ENCODE measurements around the gene NDE1. TPM values are rescaled to one million over a fixed set of nuclear protein-coding genes. Genes with fewer than 3 reads are reported as not detected.

NDE1 gene
- total RNA-seq, 4 donors from 2014 or later, result 4.0 to 26.2 (median 11.9) TPM

- Histone ChIP-seq H3K27me3 (no peaks in the 10 kb centered on the region), H3K4me3 (no peak overlapping the region), H3K4me1 (no peaks in the 10 kb centered on the region), H3K36me3 (no peaks in the 10 kb centered on the region), H3K27ac (no peak overlapping the region), H3K9me3 (no peaks in the 10 kb centered on the region)
- ATAC-seq (no peak), DNase-seq (no peak)
- in situ Hi-C loops (cut with MboI; ENCODE audit: low sequenced_read_pairs in 4 of 4) (no loop called here), intact Hi-C loops (cut with DNase I; ENCODE audit: low total_unique reads) (no loop called here)
- TF ChIP-seq POLR2A (IDR thresholded peaks at IDR 0.05), result no peak
These were observed 99.3 kb downstream of the NDE1 start for GRCh38 chr16:15749371-15749770.

GRCh38 chr16:15749985-15750384, 99.9 kb downstream of the NDE1 start:
- H3K27ac ChIP-seq, result no peak overlapping the region
- H3K4me1 ChIP-seq, result no peaks in the 10 kb centered on the region
- no peaks in the 10 kb centered on the region for H3K27me3 ChIP-seq
- in situ Hi-C loops (cut with MboI; ENCODE audit: low sequenced_read_pairs in 4 of 4) (loop anchor here in 1 of 4 donors (25.0 kb wide), 1 partner anchor 362 kb away; no protein-coding TSS in a partner anchor), intact Hi-C loops (cut with DNase I; ENCODE audit: low total_unique reads) (no loop called here)
- no peak overlapping the region for H3K4me3 ChIP-seq
- TF ChIP-seq CTCF (IDR thresholded peaks at IDR 0.05 in 4 of 5, conservative IDR thresholded peaks at IDR 0.05 in 1 of 5), result no peak
- TF ChIP-seq POLR2A (IDR thresholded peaks at IDR 0.05), result no peak
- DNase-seq, result no peak
- ATAC-seq, result no peak
- H3K36me3 ChIP-seq, result no peaks in the 10 kb centered on the region
- no peaks in the 10 kb centered on the region for H3K9me3 ChIP-seq

DNA sequence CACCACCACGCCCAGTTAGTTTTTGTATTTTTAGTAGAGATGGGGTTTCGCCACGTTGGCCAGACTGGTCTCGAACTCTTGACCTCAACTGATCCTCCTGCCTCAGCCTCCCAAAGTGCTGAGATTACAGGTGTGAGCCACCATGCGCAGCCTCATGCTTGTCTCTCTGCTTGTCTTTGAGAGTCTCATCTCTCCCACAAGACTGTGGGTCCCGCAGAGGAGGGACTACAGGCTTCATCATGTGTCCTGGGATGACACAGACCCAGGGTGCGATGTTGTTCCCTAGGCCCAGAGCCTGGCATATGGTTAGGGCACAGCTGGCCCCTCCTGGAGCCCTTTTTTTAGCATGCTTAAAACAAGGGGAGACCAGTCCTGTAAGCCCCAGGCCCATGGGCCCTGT, 101.9 kb downstream of the NDE1 start:
- no peak overlapping the region for H3K27ac ChIP-seq
- no peaks in the 10 kb centered on the region for H3K4me1 ChIP-seq
- intact Hi-C loops (cut with DNase I; ENCODE audit: low total_unique reads), result no loop called here
- H3K36me3 ChIP-seq, result no peaks in the 10 kb centered on the region
- no peaks in the 10 kb centered on the region for H3K27me3 ChIP-seq
- TF ChIP-seq POLR2A (IDR thresholded peaks at IDR 0.05), result no peak
- TF ChIP-seq CTCF (IDR thresholded peaks at IDR 0.05 in 4 of 5, conservative IDR thresholded peaks at IDR 0.05 in 1 of 5), result no peak
- ATAC-seq (no peak), DNase-seq (no peak)
- no peak overlapping the region for H3K4me3 ChIP-seq
- no peaks in the 10 kb centered on the region for H3K9me3 ChIP-seq
- in situ Hi-C loops (cut with MboI; ENCODE audit: low sequenced_read_pairs in 4 of 4), result loop anchor here in 1 of 4 donors (25.0 kb wide), 1 partner anchor 360 kb away; no protein-coding TSS in a partner anchor

DNA sequence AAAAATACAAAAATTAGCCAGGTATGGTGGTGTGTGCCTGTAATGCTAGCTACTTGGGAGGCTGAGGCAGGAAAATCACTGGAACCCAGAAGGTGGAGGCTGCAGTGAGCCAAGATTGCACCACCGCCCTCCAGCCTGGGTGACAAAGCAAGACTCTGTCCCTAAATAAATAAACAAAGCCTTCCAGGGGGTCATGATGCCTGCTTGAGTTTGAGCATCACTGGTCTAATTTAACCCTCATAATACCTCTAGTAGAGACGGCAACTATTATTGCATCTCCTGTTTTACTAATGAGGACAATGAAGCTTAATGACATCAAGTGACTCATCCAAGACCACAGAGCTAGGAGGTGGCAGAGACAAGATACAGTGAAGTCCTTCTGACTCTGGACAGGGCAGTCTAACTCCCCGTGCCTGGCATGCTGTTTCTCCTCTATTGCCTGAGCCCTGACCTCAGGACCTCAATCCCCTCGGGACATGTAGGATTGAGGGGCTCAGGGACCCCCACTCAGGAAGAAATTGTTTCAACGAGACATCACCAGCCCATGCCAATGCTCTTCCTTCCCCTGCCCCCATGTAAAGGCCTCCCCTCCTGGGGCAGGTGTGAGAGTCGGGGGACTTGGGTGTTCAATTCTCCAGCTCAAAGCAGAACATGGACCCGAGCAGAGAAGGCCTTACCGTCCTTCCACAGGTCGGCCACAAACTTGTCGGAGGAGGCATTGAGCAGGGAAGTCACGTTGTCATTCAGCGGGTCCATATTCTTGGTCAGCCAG, 102.9 kb downstream of the NDE1 start:
- intact Hi-C loops (cut with DNase I; ENCODE audit: low total_unique reads), result no loop called here
- Histone ChIP-seq H3K4me1 (no peaks in the 10 kb centered on the region), H3K4me3 (no peak overlapping the region), H3K27me3 (no peaks in the 10 kb centered on the region), H3K9me3 (no peaks in the 10 kb centered on the region), H3K27ac (no peak overlapping the region), H3K36me3 (no peaks in the 10 kb centered on the region)
- DNase-seq, result no peak
- TF ChIP-seq CTCF (IDR thresholded peaks at IDR 0.05 in 4 of 5, conservative IDR thresholded peaks at IDR 0.05 in 1 of 5) (no peak), POLR2A (IDR thresholded peaks at IDR 0.05) (no peak)
- in situ Hi-C loops (cut with MboI; ENCODE audit: low sequenced_read_pairs in 4 of 4), result loop anchor here in 1 of 4 donors (25.0 kb wide), 1 partner anchor 359 kb away; no protein-coding TSS in a partner anchor
- ATAC-seq, result no peak

DNA sequence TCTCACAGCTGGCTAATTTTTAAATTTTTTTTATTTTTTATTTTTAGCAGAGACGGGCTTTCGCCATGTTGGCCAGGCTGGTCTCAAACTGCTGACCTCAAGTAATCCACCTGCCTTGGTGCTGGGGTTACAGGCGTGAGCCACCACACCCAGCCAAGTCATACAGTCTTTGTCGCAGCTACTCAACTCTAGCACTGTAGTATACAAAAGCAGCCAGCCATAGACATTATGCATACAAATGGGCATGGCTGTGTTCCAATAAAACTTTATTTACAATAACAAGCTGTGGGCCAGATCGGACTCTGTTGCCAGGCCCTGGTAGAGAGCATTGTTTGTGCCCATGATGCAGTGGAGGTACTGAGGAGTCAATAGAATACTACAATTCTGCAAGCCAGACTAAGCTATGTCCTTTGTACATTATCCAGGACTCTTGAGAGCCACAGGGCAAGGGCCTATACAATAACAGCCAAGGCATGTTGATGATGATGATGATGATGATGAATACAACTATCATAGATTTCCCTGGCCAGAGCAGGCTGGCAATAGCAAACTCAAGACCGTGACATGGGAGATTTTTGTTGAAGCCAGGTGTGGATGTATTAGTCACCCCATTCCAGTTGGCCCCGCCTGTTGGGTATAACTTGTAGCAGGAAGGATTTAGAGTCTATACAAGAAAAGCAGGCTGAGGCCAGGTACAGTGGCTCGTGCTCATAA, 104.9 kb downstream of the NDE1 start:
- intact Hi-C loops (cut with DNase I; ENCODE audit: low total_unique reads) (no loop called here), in situ Hi-C loops (cut with MboI; ENCODE audit: low sequenced_read_pairs in 4 of 4) (loop anchor here in 1 of 4 donors (25.0 kb wide), 1 partner anchor 357 kb away; no protein-coding TSS in a partner anchor)
- Histone ChIP-seq H3K36me3 (no peaks in the 10 kb centered on the region), H3K4me3 (no peak overlapping the region), H3K9me3 (no peaks in the 10 kb centered on the region), H3K27me3 (no peaks in the 10 kb centered on the region), H3K4me1 (no peaks in the 10 kb centered on the region), H3K27ac (no peak overlapping the region)
- no peak for ATAC-seq
- TF ChIP-seq POLR2A (IDR thresholded peaks at IDR 0.05) (no peak), CTCF (IDR thresholded peaks at IDR 0.05 in 4 of 5, conservative IDR thresholded peaks at IDR 0.05 in 1 of 5) (no peak)
- no peak for DNase-seq

All from gastrocnemius medialis (tissue), 4 donors.